ENCODE measurements around the gene CSMD2.

- no peak for TF ChIP-seq CTCF (IDR thresholded peaks at IDR 0.05; ENCODE audit: insufficient read depth, low read length, poor library complexity, severe bottlenecking)
- TF ChIP-seq EZH2phosphoT487 (conservative IDR thresholded peaks at IDR 0.05; ENCODE audit: low read length) = no peak
Measured at GRCh38 chr1:33573661-33574060, 591.4 kb downstream of the CSMD2 start.
